ENCODE data around the gene SHISAL2A.

GRCh38 chr1:52667984-52668383 lies 35.0 kb downstream of the SHISAL2A start:
- TF ChIP-seq POLR2A (IDR thresholded peaks at IDR 0.05) (no peak), CTCF (IDR thresholded peaks at IDR 0.05) (no peak)

Data from adrenal gland (tissue), 5 donors.